Measurements from ENCODE around the gene AFAP1L2. TPM values are rescaled to one million over a fixed set of nuclear protein-coding genes. Genes with fewer than 3 reads are reported as not detected.

The AFAP1L2 gene
- total RNA-seq, 2 experiments from 2014 or later = 2.3 to 8.6 TPM

- H3K79me2 ChIP-seq (ENCODE audit: insufficient read depth, low read depth, low read length) = no peaks in the 10 kb centered on the region
- DNase-seq (ENCODE audit: low spot score) = no peak
- TF ChIP-seq EZH2phosphoT487 (IDR thresholded peaks at IDR 0.05; ENCODE audit: borderline replicate concordance, low read depth, low read length) = no peak
- TF ChIP-seq, protein P1, sequence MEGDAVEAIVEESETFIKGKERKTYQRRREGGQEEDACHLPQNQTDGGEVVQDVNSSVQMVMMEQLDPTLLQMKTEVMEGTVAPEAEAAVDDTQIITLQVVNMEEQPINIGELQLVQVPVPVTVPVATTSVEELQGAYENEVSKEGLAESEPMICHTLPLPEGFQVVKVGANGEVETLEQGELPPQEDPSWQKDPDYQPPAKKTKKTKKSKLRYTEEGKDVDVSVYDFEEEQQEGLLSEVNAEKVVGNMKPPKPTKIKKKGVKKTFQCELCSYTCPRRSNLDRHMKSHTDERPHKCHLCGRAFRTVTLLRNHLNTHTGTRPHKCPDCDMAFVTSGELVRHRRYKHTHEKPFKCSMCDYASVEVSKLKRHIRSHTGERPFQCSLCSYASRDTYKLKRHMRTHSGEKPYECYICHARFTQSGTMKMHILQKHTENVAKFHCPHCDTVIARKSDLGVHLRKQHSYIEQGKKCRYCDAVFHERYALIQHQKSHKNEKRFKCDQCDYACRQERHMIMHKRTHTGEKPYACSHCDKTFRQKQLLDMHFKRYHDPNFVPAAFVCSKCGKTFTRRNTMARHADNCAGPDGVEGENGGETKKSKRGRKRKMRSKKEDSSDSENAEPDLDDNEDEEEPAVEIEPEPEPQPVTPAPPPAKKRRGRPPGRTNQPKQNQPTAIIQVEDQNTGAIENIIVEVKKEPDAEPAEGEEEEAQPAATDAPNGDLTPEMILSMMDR (conservative IDR thresholded peaks at IDR 0.05; ENCODE audit: low read length) = no peak
- intact Hi-C loops (cut with micrococcal nuclease; ENCODE audit: unreplicated experiment) = no loop called here
- no peaks in the 10 kb centered on the region for H3K9me2 ChIP-seq (ENCODE audit: insufficient read depth, low read length)
- H3K4me3 ChIP-seq (ENCODE audit: low read depth, low read length, poor library complexity, severe bottlenecking) = no peak overlapping the region
- no peak overlapping the region for H3K27ac ChIP-seq (ENCODE audit: low read depth, low read length, poor library complexity, severe bottlenecking)
- no TSS peak for BruUV-seq (replicated peaks)
- no peak overlapping the region for H2AFZ ChIP-seq (ENCODE audit: low read length)
- H3K9me3 ChIP-seq (ENCODE audit: low read length) = no peaks in the 10 kb centered on the region
- H4K20me1 ChIP-seq (ENCODE audit: insufficient read depth, low read length) = no peaks in the 10 kb centered on the region
- ChIA-PET POLR2A (interaction anchor here (0.8 kb wide), 1 partner anchor 473 kb away, joined by 3 read pairs; no protein-coding TSS in a partner anchor), CTCF (ENCODE audit: unreplicated experiment) (no interaction called here)
- no peaks in the 10 kb centered on the region for H3K36me3 ChIP-seq (ENCODE audit: insufficient read depth, low read length)
- H3K4me1 ChIP-seq (ENCODE audit: insufficient read depth, low read length, poor library complexity, severe bottlenecking) = no peaks in the 10 kb centered on the region
- no peak overlapping the region for H3K4me2 ChIP-seq (ENCODE audit: low read length)
Measured at GRCh38 chr10:114271779-114272167, 132.5 kb downstream of the AFAP1L2 start.

GRCh38 chr10:114271075-114271778 lies 133.1 kb downstream of the AFAP1L2 start:
- Histone ChIP-seq H4K20me1 (ENCODE audit: insufficient read depth, low read length) (no peaks in the 10 kb centered on the region), H3K79me2 (ENCODE audit: insufficient read depth, low read depth, low read length) (no peaks in the 10 kb centered on the region), H3K4me1 (ENCODE audit: insufficient read depth, low read length, poor library complexity, severe bottlenecking) (no peaks in the 10 kb centered on the region), H2AFZ (ENCODE audit: low read length) (no peak overlapping the region), H3K36me3 (ENCODE audit: insufficient read depth, low read length) (no peaks in the 10 kb centered on the region), H3K4me2 (ENCODE audit: low read length) (no peak overlapping the region), H3K9me3 (ENCODE audit: low read length) (no peaks in the 10 kb centered on the region), H3K9me2 (ENCODE audit: insufficient read depth, low read length) (no peaks in the 10 kb centered on the region), H3K4me3 (ENCODE audit: low read depth, low read length, poor library complexity, severe bottlenecking) (no peak overlapping the region), H3K27ac (ENCODE audit: low read depth, low read length, poor library complexity, severe bottlenecking) (no peak overlapping the region)
- CTCF ChIA-PET (ENCODE audit: unreplicated experiment) = interaction anchor here (0.6 kb wide), 1 partner anchor 48 kb away, joined by 3 read pairs; no protein-coding TSS in a partner anchor
- intact Hi-C loops (cut with micrococcal nuclease; ENCODE audit: unreplicated experiment) = no loop called here
- TF ChIP-seq, protein P1 (conservative IDR thresholded peaks at IDR 0.05; ENCODE audit: low read length) = no peak
- TF ChIP-seq EZH2phosphoT487 (IDR thresholded peaks at IDR 0.05; ENCODE audit: borderline replicate concordance, low read depth, low read length) = no peak
- POLR2A ChIA-PET = interaction anchor here (0.6 to 0.8 kb wide), 3 partner anchors 15 to 745 kb away, joined by 3 to 5 read pairs (median 3); no protein-coding TSS in a partner anchor
- no peak for DNase-seq (ENCODE audit: low spot score)
- no TSS peak for BruUV-seq (replicated peaks)

- Histone ChIP-seq H3K27ac (ENCODE audit: low read depth, low read length, poor library complexity, severe bottlenecking) (no peak overlapping the region), H3K4me3 (ENCODE audit: low read depth, low read length, poor library complexity, severe bottlenecking) (no peak overlapping the region), H3K4me2 (ENCODE audit: low read length) (no peak overlapping the region), H3K9me2 (ENCODE audit: insufficient read depth, low read length) (no peaks in the 10 kb centered on the region), H4K20me1 (ENCODE audit: insufficient read depth, low read length) (no peaks in the 10 kb centered on the region), H3K4me1 (ENCODE audit: insufficient read depth, low read length, poor library complexity, severe bottlenecking) (no peaks in the 10 kb centered on the region), H3K79me2 (ENCODE audit: insufficient read depth, low read depth, low read length) (no peaks in the 10 kb centered on the region), H3K36me3 (ENCODE audit: insufficient read depth, low read length) (no peaks in the 10 kb centered on the region), H2AFZ (ENCODE audit: low read length) (no peak overlapping the region), H3K9me3 (ENCODE audit: low read length) (no peaks in the 10 kb centered on the region)
- no TSS peak for BruUV-seq (replicated peaks)
- CTCF ChIA-PET (ENCODE audit: unreplicated experiment) = no interaction called here
- no peak for DNase-seq (ENCODE audit: low spot score)
- TF ChIP-seq EZH2phosphoT487 (IDR thresholded peaks at IDR 0.05; ENCODE audit: borderline replicate concordance, low read depth, low read length) = no peak
- TF ChIP-seq, protein P1 (conservative IDR thresholded peaks at IDR 0.05; ENCODE audit: low read length) = no peak
- intact Hi-C loops (cut with micrococcal nuclease; ENCODE audit: unreplicated experiment) = no loop called here
- POLR2A ChIA-PET = interaction anchor here (0.6 to 0.7 kb wide), 3 partner anchors 22 to 132 kb away, joined by 3 read pairs; no protein-coding TSS in a partner anchor
Measured at GRCh38 chr10:114266521-114266920, 137.8 kb downstream of the AFAP1L2 start.
